Gastroesophageal sphincter (tissue), 4 donors: ENCODE results near the gene IGSF6. TPM values are rescaled to one million over a fixed set of nuclear protein-coding genes. Genes with fewer than 3 reads are reported as not detected.
A peak's percentile ranks its signal among the peaks of the same experiment; 100 is the strongest.

Source experiments
- ATAC-seq: fragments of 150-250 bp; one replicate; pipeline ENCODE4 v1.9.1; 2016; ENCODE audit warnings: mild to moderate bottlenecking, moderate library complexity
- H3K27ac ChIP-seq, 4 donors: fragments of 200-600 bp; sonication (generic) in 3 of 4; 1 replicate in 3 of 4; 2 replicates in 1 of 4; pipeline ENCODE4 v1.5.1; 2016 to 2019
- H3K27me3 ChIP-seq: fragments of 200-600 bp; sonication (generic); one replicate; pipeline ENCODE4 v1.5.1; 2019
- H3K36me3 ChIP-seq, 2 donors: fragments of 200-600 bp; sonication (generic); one replicate each; pipeline ENCODE4 v1.5.1; 2019; ENCODE audit warnings: control low read depth in 1 of 2
- H3K4me1 ChIP-seq, 3 donors: fragments of 200-600 bp; sonication (generic); 1 replicate in 2 of 3; 2 replicates in 1 of 3; pipeline ENCODE4 v1.5.1; 2016 to 2019; ENCODE audit warnings: control low read depth in 2 of 3
- H3K4me3 ChIP-seq, 2 donors: fragments of 200-600 bp; sonication (generic); one replicate each; pipeline ENCODE4 v1.5.1; 2019; ENCODE audit warnings: mild to moderate bottlenecking in 1 of 2, moderate library complexity in 1 of 2
- H3K9me3 ChIP-seq, 3 donors: fragments of 200-600 bp; sonication (generic); one replicate each; pipeline ENCODE4 v1.5.1; 2017 to 2019; ENCODE audit warnings: control low read depth in 2 of 3
- CTCF ChIP-seq, 4 experiments: fragments of 200-600 bp in 2 of 4; fragments of 450-650 bp in 2 of 4; sonication (generic) in 1 of 4; IDR thresholded peaks; one replicate each; pipeline ENCODE4 v1.5.1; 2017 to 2019; ENCODE audit warnings: antibody characterized with exemption in 4 of 4, mild to moderate bottlenecking in 2 of 4, moderate library complexity in 2 of 4
- EP300 ChIP-seq: sonication (generic); formaldehyde crosslinking; IDR thresholded peaks from one replicate; pipeline ENCODE4 v1.6.1; 2017; ENCODE audit warnings: antibody characterized with exemption, mild to moderate bottlenecking
- POLR2A ChIP-seq, 2 donors: fragments of 450-650 bp; IDR thresholded peaks; one replicate each; pipeline ENCODE4 v1.6.1; 2017; ENCODE audit warnings: antibody characterized with exemption in 2 of 2, mild to moderate bottlenecking in 2 of 2, moderate library complexity in 1 of 2
- POLR2AphosphoS5 ChIP-seq: sonication (generic); formaldehyde crosslinking; IDR thresholded peaks from one replicate; pipeline ENCODE4 v1.6.1; 2017; ENCODE audit warnings: antibody characterized with exemption
- WGBS, 2 donors: methylation state at CpG; one replicate each; pipeline ENCODE4 v1.1.5; 2018; ENCODE audit warnings: low coverage in 1 of 2; 5-methylcytosine and 5-hydroxymethylcytosine counted together
- total RNA-seq, 4 donors: library from RNA; depleted of rRNA; stranded (reverse); fragments of >200 nt; gene quantifications; one replicate each; pipeline ENCODE4 v1.1.0, GENCODE V29; 2016

IGSF6 gene
- total RNA-seq, 4 donors from 2014 or later, result 0.62 to 5.0 (median 1.4) TPM; not detected in 1

- H3K36me3 ChIP-seq, result no peaks in the 10 kb centered on the region
- no peak for TF ChIP-seq CTCF (IDR thresholded peaks at IDR 0.05)
- no peak for TF ChIP-seq EP300
- TF ChIP-seq POLR2A (IDR thresholded peaks at IDR 0.05), result no peak
- TF ChIP-seq POLR2AphosphoS5, result no peak
- no peak for ATAC-seq
- no peaks in the 10 kb centered on the region for H3K9me3 ChIP-seq
- WGBS, 2 donors, result 64 to 92% methylated on average over 2 to 3 of the region's 9 CpGs
- H3K27ac ChIP-seq, result peak overlapping the region; percentile 7 to 59 (median 36)
- H3K4me1 ChIP-seq, result peaks cover 0 to 43% (median 4%) of the 10 kb centered on the region in 3 donors
- peak overlapping the region in 1 of 2 donors; percentile 35 for H3K4me3 ChIP-seq
- no peaks in the 10 kb centered on the region for H3K27me3 ChIP-seq
Measured at GRCh38 chr16:21645261-21645721, 7.1 kb downstream of the IGSF6 start.

- H3K4me1 ChIP-seq, result peaks cover 0 to 43% (median 4%) of the 10 kb centered on the region in 3 donors
- H3K9me3 ChIP-seq, result no peaks in the 10 kb centered on the region
- ATAC-seq, result no peak
- 73 to 87% methylated on average over 4 of the region's 4 CpGs for WGBS, 2 donors
- no peaks in the 10 kb centered on the region for H3K27me3 ChIP-seq
- H3K36me3 ChIP-seq, result no peaks in the 10 kb centered on the region
- H3K27ac ChIP-seq, result peak overlapping the region in 3 of 4 donors; percentile 7 to 59 (median 36)
- TF ChIP-seq CTCF (IDR thresholded peaks at IDR 0.05) (no peak), EP300 (no peak), POLR2AphosphoS5 (no peak), POLR2A (IDR thresholded peaks at IDR 0.05) (no peak)
- H3K4me3 ChIP-seq, result peak overlapping the region in 1 of 2 donors; percentile 35
Measured at GRCh38 chr16:21644674-21645073, 7.7 kb downstream of the IGSF6 start.

GRCh38 chr16:21643785-21644184 lies 8.6 kb downstream of the IGSF6 start:
- no peak for ATAC-seq
- Histone ChIP-seq H3K4me3 (no peak overlapping the region), H3K27ac (no peak overlapping the region), H3K4me1 (peaks cover 0 to 43% (median 4%) of the 10 kb centered on the region in 3 donors), H3K9me3 (no peaks in the 10 kb centered on the region), H3K36me3 (no peaks in the 10 kb centered on the region), H3K27me3 (no peaks in the 10 kb centered on the region)
- WGBS, 2 donors, result 89 to 96% methylated on average over 3 of the region's 3 CpGs
- no peak for TF ChIP-seq POLR2A (IDR thresholded peaks at IDR 0.05)
- TF ChIP-seq CTCF (IDR thresholded peaks at IDR 0.05), result no peak
- TF ChIP-seq EP300, result no peak
- no peak for TF ChIP-seq POLR2AphosphoS5

- H3K36me3 ChIP-seq, result no peaks in the 10 kb centered on the region
- no peak overlapping the region for H3K4me3 ChIP-seq
- TF ChIP-seq EP300 (no peak), POLR2A (IDR thresholded peaks at IDR 0.05) (no peak), CTCF (IDR thresholded peaks at IDR 0.05) (no peak), POLR2AphosphoS5 (no peak)
- peaks cover 0 to 43% (median 4%) of the 10 kb centered on the region in 3 donors for H3K4me1 ChIP-seq
- H3K27ac ChIP-seq, result no peak overlapping the region
- no peaks in the 10 kb centered on the region for H3K27me3 ChIP-seq
- WGBS, 2 donors, result 46 to 51% methylated on average over 5 to 6 of the region's 7 CpGs
- H3K9me3 ChIP-seq, result no peaks in the 10 kb centered on the region
- no peak for ATAC-seq
Measured at GRCh38 chr16:21642861-21643260, 9.5 kb downstream of the IGSF6 start.

GRCh38 chr16:21641916-21642315 lies 10.5 kb downstream of the IGSF6 start:
- ATAC-seq, result no peak
- TF ChIP-seq CTCF (IDR thresholded peaks at IDR 0.05) (no peak), POLR2A (IDR thresholded peaks at IDR 0.05) (no peak), EP300 (no peak), POLR2AphosphoS5 (no peak)
- WGBS, 2 donors, result 61 to 74% methylated on average over 6 of the region's 6 CpGs
- no peaks in the 10 kb centered on the region for H3K9me3 ChIP-seq
- no peak overlapping the region for H3K4me3 ChIP-seq
- no peaks in the 10 kb centered on the region for H3K27me3 ChIP-seq
- H3K27ac ChIP-seq, result no peak overlapping the region
- peaks cover 0 to 36% (median 4%) of the 10 kb centered on the region in 3 donors for H3K4me1 ChIP-seq
- H3K36me3 ChIP-seq, result peaks cover 0 to 7% of the 10 kb centered on the region in 2 donors
